ENCODE data around the gene LRBA.

LRBA gene

GRCh38 chr4:150255610-150256224 lies 759.4 kb downstream of the LRBA start:
- in situ Hi-C loops (cut with MboI; ENCODE audit: low pct_unique_long_range_greater_than_20kb, low sequenced_read_pairs, unreplicated experiment), result no loop called here
- TF ChIP-seq CTCF (IDR thresholded peaks at IDR 0.05; ENCODE audit: extremely low read depth, insufficient read depth, missing control alignments), result no peak

GRCh38 chr4:150253965-150254630 lies 761.0 kb downstream of the LRBA start:
- in situ Hi-C loops (cut with MboI; ENCODE audit: low pct_unique_long_range_greater_than_20kb, low sequenced_read_pairs, unreplicated experiment), result no loop called here
- no peak for DNase-seq (ENCODE audit: low spot score)
- TF ChIP-seq CTCF (IDR thresholded peaks at IDR 0.05; ENCODE audit: extremely low read depth, insufficient read depth, missing control alignments), result no peak

More at GRCh38 chr4:150255610-150256224, 759.4 kb downstream of the LRBA start:
- DNase-seq (ENCODE audit: low spot score), result no peak

GRCh38 chr4:150253416-150253815 lies 761.7 kb downstream of the LRBA start:
- no peak for DNase-seq (ENCODE audit: low spot score)
- in situ Hi-C loops (cut with MboI; ENCODE audit: low pct_unique_long_range_greater_than_20kb, low sequenced_read_pairs, unreplicated experiment), result no loop called here

GRCh38 chr4:150252741-150253140 lies 762.3 kb downstream of the LRBA start:
- TF ChIP-seq CTCF (IDR thresholded peaks at IDR 0.05; ENCODE audit: extremely low read depth, insufficient read depth, missing control alignments), result no peak
- in situ Hi-C loops (cut with MboI; ENCODE audit: low pct_unique_long_range_greater_than_20kb, low sequenced_read_pairs, unreplicated experiment), result no loop called here
- DNase-seq (ENCODE audit: low spot score), result no peak

More at GRCh38 chr4:150253416-150253815, 761.7 kb downstream of the LRBA start:
- no peak for TF ChIP-seq CTCF (IDR thresholded peaks at IDR 0.05; ENCODE audit: extremely low read depth, insufficient read depth, missing control alignments)

- no peak for TF ChIP-seq CTCF (IDR thresholded peaks at IDR 0.05; ENCODE audit: extremely low read depth, insufficient read depth, missing control alignments)
- no peak for DNase-seq (ENCODE audit: low spot score)
- in situ Hi-C loops (cut with MboI; ENCODE audit: low pct_unique_long_range_greater_than_20kb, low sequenced_read_pairs, unreplicated experiment), result no loop called here
Observed at GRCh38 chr4:150252306-150252705, 762.8 kb downstream of the LRBA start.

GRCh38 chr4:150251752-150252190 lies 763.3 kb downstream of the LRBA start:
- no peak for DNase-seq (ENCODE audit: low spot score)
- in situ Hi-C loops (cut with MboI; ENCODE audit: low pct_unique_long_range_greater_than_20kb, low sequenced_read_pairs, unreplicated experiment), result no loop called here
- TF ChIP-seq CTCF (IDR thresholded peaks at IDR 0.05; ENCODE audit: extremely low read depth, insufficient read depth, missing control alignments), result no peak

Data from GM13977 (cell line).